ENCODE measurements around the gene WIPI1. TPM values are rescaled to one million over a fixed set of nuclear protein-coding genes. Genes with fewer than 3 reads are reported as not detected.
"Not testable (repeated sequence)": the region's sequence is repeated elsewhere in the genome, so short reads cannot be mapped to it uniquely, and the experiment has no call there.

The WIPI1 gene
- total RNA-seq, 4 donors from 2014 or later, result 62.6 to 313 (median 97.1) TPM

DNA sequence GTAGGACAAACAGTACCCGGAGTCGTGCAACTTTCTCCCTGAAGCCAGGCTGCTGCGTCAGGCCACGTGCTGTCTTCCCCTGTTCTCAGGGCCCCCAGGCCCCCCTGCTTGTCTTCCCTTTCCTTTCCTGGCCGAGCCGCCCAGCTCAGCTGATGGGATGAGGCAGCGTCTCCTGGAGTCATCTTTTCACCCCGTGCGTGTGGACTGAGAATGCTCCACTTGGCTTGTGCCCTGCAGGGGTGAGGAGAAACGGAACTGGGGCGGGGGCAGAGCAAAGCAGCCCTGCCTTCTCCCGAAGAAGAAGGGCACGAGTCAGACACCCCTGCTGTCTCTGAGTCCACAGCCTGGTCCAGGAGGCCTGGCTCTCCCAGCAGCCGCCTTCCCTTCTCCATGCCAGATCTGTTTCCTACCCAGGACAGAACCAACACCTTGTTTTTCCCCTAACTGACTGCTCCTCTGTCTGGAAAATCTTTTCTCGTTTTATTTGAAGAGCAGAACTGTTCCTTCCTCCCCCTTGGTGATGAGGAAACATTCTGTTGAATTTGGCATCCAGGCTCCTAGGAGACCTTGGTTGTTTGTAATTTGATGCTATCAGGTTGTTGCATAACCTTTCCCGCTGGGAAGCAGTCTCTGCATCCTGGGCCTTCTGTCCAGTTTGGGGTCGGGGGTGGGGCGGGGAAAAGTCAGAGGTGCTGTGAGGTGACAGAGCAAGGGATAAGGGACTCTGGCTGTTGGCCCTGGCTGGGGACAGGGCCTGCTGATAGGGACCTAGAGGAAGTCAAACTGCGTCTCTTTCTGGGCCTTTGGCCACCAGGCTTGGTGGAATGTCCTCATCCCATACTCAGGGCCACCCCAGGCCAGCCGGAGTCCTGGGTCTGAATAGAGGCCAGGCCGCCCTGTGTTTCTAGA lies 78.8 kb downstream of the WIPI1 start:
- H3K27me3 ChIP-seq, result no peaks in the 10 kb centered on the region
- TF ChIP-seq EP300 (IDR thresholded peaks at IDR 0.05; ENCODE audit: low read depth) (peak; percentile 92), POLR2A (IDR thresholded peaks at IDR 0.05) (peak; percentile 27), CTCF (IDR thresholded peaks at IDR 0.05) (no peak), POLR2AphosphoS5 (IDR thresholded peaks at IDR 0.05) (peak; percentile 36 to 58 (median 56))
- no peaks in the 10 kb centered on the region for H3K36me3 ChIP-seq
- peak; percentile 77 for DNase-seq
- in situ Hi-C loops (cut with MboI; ENCODE audit: low pct_ligation_motif_present in 1 of 4, low pct_unique_long_range_greater_than_20kb in 1 of 4, low sequenced_read_pairs in 3 of 4), result no loop called here
- peak overlapping the region; percentile 72 to 88 (median 82) for H3K27ac ChIP-seq
- no peaks in the 10 kb centered on the region for H3K9me3 ChIP-seq
- intact Hi-C loops (cut with DNase I; ENCODE audit: low total_unique reads), result no loop called here
- WGBS, 2 donors (ENCODE audit: low coverage in 1 of 2), result 40 to 55% methylated on average over 2 to 19 of the region's 21 CpGs
- peaks cover 0 to 18% (median 3%) of the 10 kb centered on the region in 4 donors for H3K4me1 ChIP-seq
- no peak overlapping the region for H3K4me3 ChIP-seq

GRCh38 chr17:68377771-68378267 lies 79.5 kb downstream of the WIPI1 start:
- WGBS, 2 donors (ENCODE audit: low coverage in 1 of 2), result 70% methylated on average over 8 of the region's 8 CpGs; no CpG with 5 or more reads in 1 of the 2 donors
- no peaks in the 10 kb centered on the region for H3K36me3 ChIP-seq
- intact Hi-C loops (cut with DNase I; ENCODE audit: low total_unique reads), result no loop called here
- H3K4me1 ChIP-seq, result peaks cover 0 to 18% (median 2%) of the 10 kb centered on the region in 4 donors
- no peak for TF ChIP-seq POLR2A (IDR thresholded peaks at IDR 0.05)
- no peak for TF ChIP-seq EP300 (IDR thresholded peaks at IDR 0.05; ENCODE audit: low read depth)
- peak in 1 of 3 donors; percentile 65 for TF ChIP-seq POLR2AphosphoS5 (IDR thresholded peaks at IDR 0.05)
- no peak for TF ChIP-seq CTCF (IDR thresholded peaks at IDR 0.05)
- no peak overlapping the region for H3K4me3 ChIP-seq
- H3K27me3 ChIP-seq, result no peaks in the 10 kb centered on the region
- in situ Hi-C loops (cut with MboI; ENCODE audit: low pct_ligation_motif_present in 1 of 4, low pct_unique_long_range_greater_than_20kb in 1 of 4, low sequenced_read_pairs in 3 of 4), result no loop called here
- DNase-seq, result no peak
- peak overlapping the region; percentile 72 to 88 (median 82) for H3K27ac ChIP-seq
- no peaks in the 10 kb centered on the region for H3K9me3 ChIP-seq

DNA sequence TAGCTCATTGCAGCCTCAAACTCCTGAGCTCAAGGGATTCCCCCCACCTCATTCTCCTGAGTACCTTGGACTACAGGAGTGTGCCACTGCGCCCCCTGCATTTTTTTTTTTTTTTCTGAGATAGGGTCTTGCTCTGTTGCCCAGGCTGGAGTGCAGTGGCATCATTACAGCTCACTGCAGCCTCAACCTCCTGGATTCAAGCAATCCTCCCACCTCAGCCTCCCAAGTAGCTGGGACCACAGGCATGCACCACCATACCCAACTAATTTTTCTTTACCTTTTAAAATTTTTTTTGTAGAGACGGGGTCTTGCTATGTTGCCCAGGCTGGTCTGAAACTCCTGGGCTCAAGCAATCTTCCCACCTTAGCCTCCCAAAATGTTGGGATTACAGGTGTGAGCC lies 81.1 kb downstream of the WIPI1 start:
- in situ Hi-C loops (cut with MboI; ENCODE audit: low pct_ligation_motif_present in 1 of 4, low pct_unique_long_range_greater_than_20kb in 1 of 4, low sequenced_read_pairs in 3 of 4); H3K9me3 ChIP-seq; H3K27me3 ChIP-seq; H3K4me3 ChIP-seq; H3K27ac ChIP-seq; H3K36me3 ChIP-seq; intact Hi-C loops (cut with DNase I; ENCODE audit: low total_unique reads); DNase-seq: not testable (repeated sequence)
- peaks cover 0 to 18% (median 2%) of the 10 kb centered on the region in 4 donors for H3K4me1 ChIP-seq
- WGBS, 2 donors (ENCODE audit: low coverage in 1 of 2), result 83 to 94% methylated on average over 1 to 2 of the region's 2 CpGs

- no peak for TF ChIP-seq EP300 (IDR thresholded peaks at IDR 0.05; ENCODE audit: low read depth)
- no peak for TF ChIP-seq POLR2A (IDR thresholded peaks at IDR 0.05)
- no peak for TF ChIP-seq POLR2AphosphoS5 (IDR thresholded peaks at IDR 0.05)
- TF ChIP-seq CTCF (IDR thresholded peaks at IDR 0.05), result no peak
- peaks cover 0 to 18% (median 2%) of the 10 kb centered on the region in 4 donors for H3K4me1 ChIP-seq
- H3K36me3 ChIP-seq, result no peaks in the 10 kb centered on the region
- in situ Hi-C loops (cut with MboI; ENCODE audit: low pct_ligation_motif_present in 1 of 4, low pct_unique_long_range_greater_than_20kb in 1 of 4, low sequenced_read_pairs in 3 of 4) (no loop called here), intact Hi-C loops (cut with DNase I; ENCODE audit: low total_unique reads) (no loop called here)
- no peaks in the 10 kb centered on the region for H3K27me3 ChIP-seq
- H3K4me3 ChIP-seq, result no peak overlapping the region
- no peak overlapping the region for H3K27ac ChIP-seq
- H3K9me3 ChIP-seq, result no peaks in the 10 kb centered on the region
- no peak for DNase-seq
- WGBS, 2 donors (ENCODE audit: low coverage in 1 of 2), result 79 to 94% methylated on average over 5 to 8 of the region's 8 CpGs
These were observed 81.7 kb downstream of the WIPI1 start for GRCh38 chr17:68375566-68375965.

Small RNAs within 50 kb of the gene (small RNA-seq; reads per million reads assigned to genes)
- gene MIR635, result 0 reads per million in 4 donors

Other genes starting within 250 kb of the WIPI1 start
- 10 to 100 TPM in 3 of 4 donors, not detected in 1; 32.7 to 45.6 (median 32.8) TPM for gene AMZ2, start 209.5 kb downstream of the WIPI1 start, total RNA-seq
- gene SLC16A6, start 166.4 kb downstream of the WIPI1 start, total RNA-seq, result under 1 TPM in 2 of 4 donors, not detected in 2; 0.14 to 0.48 TPM
- 1 to 10 TPM in 2 of 4 donors, under 1 TPM in 1, not detected in 1; 0.41 to 4.4 (median 1.6) TPM for gene ARSG, start 166.0 kb downstream of the WIPI1 start, total RNA-seq
- 100 to 1,000 TPM in 3 of 4 donors, 10 to 100 TPM in 1; 93.9 to 223 (median 160) TPM for gene PRKAR1A, start 54.9 kb upstream of the WIPI1 start, total RNA-seq
- gene FAM20A, start 143.9 kb upstream of the WIPI1 start, total RNA-seq, result 1 to 10 TPM; 1.5 to 4.1 (median 3.5) TPM